ENCODE results near the gene MATN4. TPM values are rescaled to one million over a fixed set of nuclear protein-coding genes. Genes with fewer than 3 reads are reported as not detected.

Gene MATN4
- total RNA-seq, 1 experiment from 2014 or later: 0.64 TPM

DNA sequence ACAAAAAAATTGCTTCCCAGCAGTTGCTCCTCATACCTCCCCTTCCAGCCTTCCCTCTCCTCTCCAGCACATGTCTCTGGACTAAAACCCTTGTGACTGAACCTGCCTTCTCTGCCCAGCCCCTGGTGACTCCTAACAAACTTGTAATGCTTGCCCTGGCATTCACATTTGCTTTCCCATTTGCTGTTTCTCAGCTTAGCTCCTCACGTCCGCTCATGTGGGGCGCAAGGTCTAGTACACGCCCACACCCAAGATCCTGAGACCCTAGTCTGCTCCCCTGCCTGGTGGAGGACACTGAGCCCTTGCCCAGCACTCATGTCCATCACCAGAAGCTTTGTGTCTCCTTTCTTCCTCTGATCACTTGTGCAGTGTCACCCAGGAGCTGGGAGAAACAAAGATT lies 19.7 kb downstream of the MATN4 start:
- H3K4me1 ChIP-seq (ENCODE audit: control insufficient read depth in 1 of 2, insufficient read depth in 2 of 2, low read length in 2 of 2): peaks cover 0 to 10% of the 10 kb centered on the region in 2 experiments; a peak in 2 of 4 replicates
- no peaks in the 10 kb centered on the region for H3K9me2 ChIP-seq (ENCODE audit: insufficient read depth)
- intact Hi-C loops (cut with micrococcal nuclease): no loop called here
- POLR2A ChIA-PET: no interaction called here
- no peak overlapping the region for H2AFZ ChIP-seq (ENCODE audit: low read depth, low read length, poor library complexity, severe bottlenecking)
- TF ChIP-seq TCF7L2 (IDR thresholded peaks at IDR 0.05; ENCODE audit: borderline replicate concordance, extremely low read depth, insufficient read depth, insufficient read length) (no peak), SIN3A (IDR thresholded peaks at IDR 0.05; ENCODE audit: low read depth) (no peak), ZFX (IDR thresholded peaks at IDR 0.05) (no peak), RAD21 (IDR thresholded peaks at IDR 0.05; ENCODE audit: low read depth) (no peak), FOSL1 (IDR thresholded peaks at IDR 0.05; ENCODE audit: low read depth) (no peak), EZH2 (IDR thresholded peaks at IDR 0.05) (no peak), POLR2AphosphoS5 (IDR thresholded peaks at IDR 0.05; ENCODE audit: low read depth, low read length) (no peak), YY1 (IDR thresholded peaks at IDR 0.05; ENCODE audit: extremely low read depth, insufficient replicate concordance, low read depth, low read length) (no peak), SP1 (IDR thresholded peaks at IDR 0.05; ENCODE audit: low read depth) (no peak), ELF1 (IDR thresholded peaks at IDR 0.05; ENCODE audit: borderline replicate concordance, low read depth) (no peak), POLR2A (IDR thresholded peaks at IDR 0.05; ENCODE audit: borderline replicate concordance, extremely low read depth, insufficient read depth, insufficient read length) (no peak), CBX3 (IDR thresholded peaks at IDR 0.05; ENCODE audit: low read depth) (no peak), JUND (IDR thresholded peaks at IDR 0.05) (no peak), ZNF274 (IDR thresholded peaks at IDR 0.05; ENCODE audit: low read depth, low read length) (no peak), CEBPB (IDR thresholded peaks at IDR 0.05; ENCODE audit: low read depth) (no peak), EZH2phosphoT487 (IDR thresholded peaks at IDR 0.05; ENCODE audit: borderline replicate concordance) (no peak)
- TF ChIP-seq, protein P1, sequence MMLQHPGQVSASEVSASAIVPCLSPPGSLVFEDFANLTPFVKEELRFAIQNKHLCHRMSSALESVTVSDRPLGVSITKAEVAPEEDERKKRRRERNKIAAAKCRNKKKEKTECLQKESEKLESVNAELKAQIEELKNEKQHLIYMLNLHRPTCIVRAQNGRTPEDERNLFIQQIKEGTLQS (IDR thresholded peaks at IDR 0.05): no peak
- TF ChIP-seq, protein P2, sequence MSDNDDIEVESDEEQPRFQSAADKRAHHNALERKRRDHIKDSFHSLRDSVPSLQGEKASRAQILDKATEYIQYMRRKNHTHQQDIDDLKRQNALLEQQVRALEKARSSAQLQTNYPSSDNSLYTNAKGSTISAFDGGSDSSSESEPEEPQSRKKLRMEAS (IDR thresholded peaks at IDR 0.05): no peak
- TF ChIP-seq, protein P3, sequence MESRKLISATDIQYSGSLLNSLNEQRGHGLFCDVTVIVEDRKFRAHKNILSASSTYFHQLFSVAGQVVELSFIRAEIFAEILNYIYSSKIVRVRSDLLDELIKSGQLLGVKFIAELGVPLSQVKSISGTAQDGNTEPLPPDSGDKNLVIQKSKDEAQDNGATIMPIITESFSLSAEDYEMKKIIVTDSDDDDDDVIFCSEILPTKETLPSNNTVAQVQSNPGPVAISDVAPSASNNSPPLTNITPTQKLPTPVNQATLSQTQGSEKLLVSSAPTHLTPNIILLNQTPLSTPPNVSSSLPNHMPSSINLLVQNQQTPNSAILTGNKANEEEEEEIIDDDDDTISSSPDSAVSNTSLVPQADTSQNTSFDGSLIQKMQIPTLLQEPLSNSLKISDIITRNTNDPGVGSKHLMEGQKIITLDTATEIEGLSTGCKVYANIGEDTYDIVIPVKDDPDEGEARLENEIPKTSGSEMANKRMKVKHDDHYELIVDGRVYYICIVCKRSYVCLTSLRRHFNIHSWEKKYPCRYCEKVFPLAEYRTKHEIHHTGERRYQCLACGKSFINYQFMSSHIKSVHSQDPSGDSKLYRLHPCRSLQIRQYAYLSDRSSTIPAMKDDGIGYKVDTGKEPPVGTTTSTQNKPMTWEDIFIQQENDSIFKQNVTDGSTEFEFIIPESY (IDR thresholded peaks at IDR 0.05; ENCODE audit: extremely low read depth, insufficient replicate concordance, low read length): no peak
- TF ChIP-seq, protein P4, sequence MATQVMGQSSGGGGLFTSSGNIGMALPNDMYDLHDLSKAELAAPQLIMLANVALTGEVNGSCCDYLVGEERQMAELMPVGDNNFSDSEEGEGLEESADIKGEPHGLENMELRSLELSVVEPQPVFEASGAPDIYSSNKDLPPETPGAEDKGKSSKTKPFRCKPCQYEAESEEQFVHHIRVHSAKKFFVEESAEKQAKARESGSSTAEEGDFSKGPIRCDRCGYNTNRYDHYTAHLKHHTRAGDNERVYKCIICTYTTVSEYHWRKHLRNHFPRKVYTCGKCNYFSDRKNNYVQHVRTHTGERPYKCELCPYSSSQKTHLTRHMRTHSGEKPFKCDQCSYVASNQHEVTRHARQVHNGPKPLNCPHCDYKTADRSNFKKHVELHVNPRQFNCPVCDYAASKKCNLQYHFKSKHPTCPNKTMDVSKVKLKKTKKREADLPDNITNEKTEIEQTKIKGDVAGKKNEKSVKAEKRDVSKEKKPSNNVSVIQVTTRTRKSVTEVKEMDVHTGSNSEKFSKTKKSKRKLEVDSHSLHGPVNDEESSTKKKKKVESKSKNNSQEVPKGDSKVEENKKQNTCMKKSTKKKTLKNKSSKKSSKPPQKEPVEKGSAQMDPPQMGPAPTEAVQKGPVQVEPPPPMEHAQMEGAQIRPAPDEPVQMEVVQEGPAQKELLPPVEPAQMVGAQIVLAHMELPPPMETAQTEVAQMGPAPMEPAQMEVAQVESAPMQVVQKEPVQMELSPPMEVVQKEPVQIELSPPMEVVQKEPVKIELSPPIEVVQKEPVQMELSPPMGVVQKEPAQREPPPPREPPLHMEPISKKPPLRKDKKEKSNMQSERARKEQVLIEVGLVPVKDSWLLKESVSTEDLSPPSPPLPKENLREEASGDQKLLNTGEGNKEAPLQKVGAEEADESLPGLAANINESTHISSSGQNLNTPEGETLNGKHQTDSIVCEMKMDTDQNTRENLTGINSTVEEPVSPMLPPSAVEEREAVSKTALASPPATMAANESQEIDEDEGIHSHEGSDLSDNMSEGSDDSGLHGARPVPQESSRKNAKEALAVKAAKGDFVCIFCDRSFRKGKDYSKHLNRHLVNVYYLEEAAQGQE (IDR thresholded peaks at IDR 0.05; ENCODE audit: low read depth): no peak
- DNase-seq (ENCODE audit: low read depth, low spot score) (no peak), ATAC-seq (no peak)
- H3K36me3 ChIP-seq (ENCODE audit: control insufficient read depth in 1 of 2, insufficient read depth in 2 of 2, low read length in 2 of 2): no peaks in the 10 kb centered on the region
- H3K4me2 ChIP-seq (ENCODE audit: low read length): no peak overlapping the region
- RAD21 ChIA-PET (ENCODE audit: low non-redundant PET in 1 of 2, low total read pairs in 2 of 2, uncharacterized antibody in 2 of 2, unreplicated experiment in 2 of 2): no interaction called here
- BruUV-seq (replicated peaks): no TSS peak
- H3K79me2 ChIP-seq (ENCODE audit: insufficient read depth, low read length): no peaks in the 10 kb centered on the region
- no peaks in the 10 kb centered on the region for H3K9me3 ChIP-seq (ENCODE audit: control insufficient read depth in 1 of 2, insufficient read depth in 1 of 2, low read depth in 1 of 2, low read length in 2 of 2)
- no peak overlapping the region for H3K9ac ChIP-seq (ENCODE audit: low read length)
- no peak overlapping the region for H3K4me3 ChIP-seq (replicated peaks in 1 of 2; ENCODE audit: low read depth in 1 of 2, low read length in 2 of 2)
- CTCF ChIA-PET: interaction anchor here (1.4 to 1.9 kb wide), 2 partner anchors 13 to 277 kb away, joined by 3 to 7 read pairs; no protein-coding TSS in a partner anchor
- no peak overlapping the region for H3K27ac ChIP-seq (ENCODE audit: low read depth, low read length)
- H4K20me1 ChIP-seq (ENCODE audit: insufficient read depth): no peaks in the 10 kb centered on the region
- no peaks in the 10 kb centered on the region for H3K27me3 ChIP-seq (ENCODE audit: insufficient read depth, low read length)
